HL-60 (cell line): ENCODE results near the gene GAST.

ENCODE experiments used
- GABPA ChIP-seq: IDR thresholded peaks from 2 replicates; pipeline ENCODE4 v1.6.1; 2012; ENCODE audit warnings: low read depth
- POLR2AphosphoS5 ChIP-seq: IDR thresholded peaks from 2 replicates; pipeline ENCODE4 v1.6.1; 2012; ENCODE audit warnings: low read depth
- SPI1 ChIP-seq: IDR thresholded peaks from 2 replicates; pipeline ENCODE4 v1.6.1; 2012; ENCODE audit warnings: low read depth, mild to moderate bottlenecking, borderline replicate concordance
- TF ChIP-seq, protein P1 (sequence below): IDR thresholded peaks from one replicate; pipeline ENCODE4 v1.5.1; 2011; ENCODE audit warnings: low read length, control low read depth, inconsistent platforms; ENCODE audit not compliant: insufficient read depth

GRCh38 chr17:41717408-41718286, 5.5 kb downstream of the GAST start:
- TF ChIP-seq, protein P1, sequence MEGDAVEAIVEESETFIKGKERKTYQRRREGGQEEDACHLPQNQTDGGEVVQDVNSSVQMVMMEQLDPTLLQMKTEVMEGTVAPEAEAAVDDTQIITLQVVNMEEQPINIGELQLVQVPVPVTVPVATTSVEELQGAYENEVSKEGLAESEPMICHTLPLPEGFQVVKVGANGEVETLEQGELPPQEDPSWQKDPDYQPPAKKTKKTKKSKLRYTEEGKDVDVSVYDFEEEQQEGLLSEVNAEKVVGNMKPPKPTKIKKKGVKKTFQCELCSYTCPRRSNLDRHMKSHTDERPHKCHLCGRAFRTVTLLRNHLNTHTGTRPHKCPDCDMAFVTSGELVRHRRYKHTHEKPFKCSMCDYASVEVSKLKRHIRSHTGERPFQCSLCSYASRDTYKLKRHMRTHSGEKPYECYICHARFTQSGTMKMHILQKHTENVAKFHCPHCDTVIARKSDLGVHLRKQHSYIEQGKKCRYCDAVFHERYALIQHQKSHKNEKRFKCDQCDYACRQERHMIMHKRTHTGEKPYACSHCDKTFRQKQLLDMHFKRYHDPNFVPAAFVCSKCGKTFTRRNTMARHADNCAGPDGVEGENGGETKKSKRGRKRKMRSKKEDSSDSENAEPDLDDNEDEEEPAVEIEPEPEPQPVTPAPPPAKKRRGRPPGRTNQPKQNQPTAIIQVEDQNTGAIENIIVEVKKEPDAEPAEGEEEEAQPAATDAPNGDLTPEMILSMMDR, result no peak
- TF ChIP-seq GABPA, result no peak
- no peak for TF ChIP-seq SPI1
- TF ChIP-seq POLR2AphosphoS5, result no peak
